ENCODE measurements around the gene GALNT14. TPM values are rescaled to one million over a fixed set of nuclear protein-coding genes. Genes with fewer than 3 reads are reported as not detected.
A peak's percentile ranks its signal among the peaks of the same experiment; 100 is the strongest.

The GALNT14 gene
- not detected in 2 replicates for total RNA-seq (2011; cell fraction: chromatin; rRNA removed; ENCODE audit: low replicate concordance)
- total RNA-seq (2011; cell fraction: nucleolus; rRNA removed) = not detected in 2 replicates
- total RNA-seq (2011; cell fraction: nucleoplasm; rRNA removed) = not detected in 2 replicates
- not detected in 2 replicates for total RNA-seq (2014; rRNA removed)
- not detected in 2 replicates for total RNA-seq (2014; rRNA removed; fragmentation: Illumina TruSeq; extraction: Trizol)
- not detected in 2 replicates for total RNA-seq (2015; rRNA removed; fragmentation: Illumina TruSeq; extraction: Trizol)
- not detected in 2 replicates for total RNA-seq (2021)
- not detected in 2 replicates for polyA plus RNA-seq (2011; rRNA removed)
- polyA plus RNA-seq (2011; cell fraction: cytosol; rRNA removed) = not detected in 2 replicates
- polyA plus RNA-seq (2011; cell fraction: nucleus; rRNA removed) = not detected in 2 replicates
- polyA plus RNA-seq (2012) = 0.08 and 0.14 TPM in 2 replicates
- not detected in 2 replicates for polyA plus RNA-seq (2014; fragmentation: Illumina TruSeq; extraction: Trizol)
- polyA plus RNA-seq (2014; fragmentation: Nextera tagmentation; extraction: Ambion mirVana) = under 1 TPM in 1 of 2 experiments, not detected in 1; 0.11 TPM
- not detected in 2 replicates for polyA plus RNA-seq (2014; rRNA removed)
- polyA minus RNA-seq (2011; rRNA and poly(A)+ RNA removed) = not detected in 2 replicates
- not detected in 2 replicates for polyA minus RNA-seq (2011; cell fraction: cytosol; rRNA and poly(A)+ RNA removed)
- polyA minus RNA-seq (2011; cell fraction: nucleus; rRNA and poly(A)+ RNA removed) = not detected in 2 replicates
- Bru-seq, nascent RNA = percentile 2 among the genes with signal in this experiment
- percentile 3 among the genes with signal in this experiment for BruChase-seq, experiment 1, labeled RNA remaining after a 2-hour chase
- percentile 1 among the genes with signal in this experiment for BruChase-seq, experiment 2, labeled RNA remaining after a 6-hour chase
- long read RNA-seq, experiment 1 = 0 reads
- long read RNA-seq, experiment 2, partial matches to known transcripts = 1 of 1 reads
- long read RNA-seq, experiment 2, other reads (novel, unspliced or antisense) = 0 of 1 reads
- long read RNA-seq, experiment 3 = 0 reads

DNA sequence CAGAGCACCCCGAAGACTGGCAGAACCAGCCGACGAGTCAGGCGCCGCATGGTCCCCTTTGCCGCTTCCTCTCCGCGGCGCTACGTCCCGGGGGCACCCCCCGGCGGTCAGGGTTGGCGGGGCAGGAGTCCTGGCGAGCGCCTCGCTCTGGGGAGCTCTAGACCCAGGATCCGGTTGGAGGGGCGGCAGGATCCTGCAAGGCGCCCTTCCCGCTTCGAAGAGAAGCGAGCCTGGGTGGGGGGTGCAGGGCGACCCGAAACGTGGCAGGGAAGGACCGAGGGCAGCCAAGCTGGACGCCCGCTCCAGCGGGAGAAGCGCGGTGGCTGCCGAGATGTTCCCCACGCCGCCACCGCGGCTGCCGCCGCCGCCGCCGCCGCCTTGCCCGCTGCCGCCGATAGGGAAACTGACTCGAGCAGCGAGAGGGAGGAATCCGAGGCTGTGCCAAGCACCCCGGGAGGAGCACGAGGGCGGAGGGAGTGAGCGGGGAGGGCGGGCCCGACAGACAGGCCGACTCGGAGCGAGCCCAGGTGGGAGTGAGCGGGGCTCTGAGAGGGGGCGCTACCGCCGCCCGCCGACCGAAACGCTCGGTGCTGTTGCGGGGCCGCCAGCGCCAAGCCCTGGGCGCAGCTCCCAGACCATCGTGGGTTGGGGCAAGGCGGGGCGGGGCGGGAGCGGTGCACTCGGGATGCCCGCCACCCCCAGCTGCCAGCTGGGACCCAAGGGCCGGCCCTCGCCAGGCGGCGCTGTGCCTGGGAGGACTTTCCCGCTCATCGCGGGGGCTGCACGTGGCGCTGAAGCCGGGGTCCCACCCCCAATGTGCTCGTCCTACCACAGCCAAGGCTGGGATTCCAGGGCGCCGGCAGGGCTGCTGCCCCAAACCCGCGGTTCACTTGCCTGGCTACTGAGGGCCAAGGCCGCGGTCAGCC is at the start of gene GALNT14:
Gene GALNT14 (minus strand): TSS at position 404 of the 926 bp plus-strand sequence. CDS start 354 bp downstream, at position 50.
- Histone ChIP-seq H3K79me2 (ENCODE audit: control insufficient read depth, insufficient read depth, low read length) (no peaks in the 10 kb centered on the region), H3K4me2 (ENCODE audit: insufficient read depth, low read length) (no peak within 1 kb of the TSS), H3K36me3 (ENCODE audit: control insufficient read depth, insufficient read depth, low read length) (no peaks in the 10 kb centered on the region), H4K20me1 (replicated peaks; ENCODE audit: control insufficient read depth, insufficient read depth, low read length) (no peaks in the 10 kb centered on the region), H3K4me1 (replicated peaks in 1 of 2; ENCODE audit: control insufficient read depth in 2 of 2, insufficient read depth in 2 of 2, low read length in 2 of 2) (no peaks in the 10 kb centered on the region; a peak in 1 of 5 replicates), H3K9me1 (ENCODE audit: control insufficient read depth, insufficient read depth, low read length) (no peaks in the 10 kb centered on the region), H3K9me3 (replicated peaks; ENCODE audit: control insufficient read depth, insufficient read depth, low read depth, low read length) (no peaks in the 10 kb centered on the region), H3K9ac (ENCODE audit: insufficient read depth in 1 of 2, low read depth in 2 of 2, low read length in 2 of 2) (no peak within 1 kb of the TSS), H3K4me3 (no peak within 1 kb of the TSS), H3K27ac (ENCODE audit: extremely low read depth, low read depth, low read length) (no peak within 1 kb of the TSS), H3K27me3 (ENCODE audit: control insufficient read depth in 2 of 2, insufficient read depth in 2 of 2, low read length in 2 of 2) (peaks cover 0 to 40% of the 10 kb centered on the region in 2 experiments; a peak in 4 of 5 replicates), H2AFZ (ENCODE audit: low read depth, low read length) (no peak within 1 kb of the TSS)
- FAIRE-seq = no peak
- DNase-seq (ENCODE audit: extremely low read depth in 1 of 4, low spot score in 3 of 4) = no peak
- ChIA-PET POLR2A (no interaction called here), CTCF (ENCODE audit: low intra/inter-chr PET ratio) (no interaction called here)
- intact Hi-C loops (cut with micrococcal nuclease) = no loop called here
- 26% methylated on average over 20 of the region's 95 CpGs for WGBS (ENCODE audit: insufficient coverage, low coverage, missing lambda C conversion rate)
- in situ Hi-C loops (cut with MboI) = no loop called here
- ATAC-seq = no peak
- BruUV-seq (replicated peaks) = no TSS peak
- TF ChIP-seq RAD21 (CRISPR knock-in tag; conservative IDR thresholded peaks at IDR 0.05 in 1 of 2, IDR thresholded peaks at IDR 0.05 in 1 of 2) (no peak), NFE2L1 (tag; IDR thresholded peaks at IDR 0.05; ENCODE audit: borderline replicate concordance, low read depth) (no peak), CTCF (IDR thresholded peaks at IDR 0.05 in 2 of 3, conservative IDR thresholded peaks at IDR 0.05 in 1 of 3; ENCODE audit: insufficient read depth in 2 of 3, low read depth in 1 of 3, low read length in 3 of 3) (peak in 1 of 3 experiments; percentile 17; a peak in 1 of 6 replicates), PRPF4 (IDR thresholded peaks at IDR 0.05; ENCODE audit: insufficient read depth, low read depth, low read length, poor library complexity, severe bottlenecking) (no peak), SIRT6 (IDR thresholded peaks at IDR 0.05; ENCODE audit: low read depth, low read length) (no peak), ZNF12 (CRISPR knock-in tag; IDR thresholded peaks at IDR 0.05) (no peak), BDP1 (IDR thresholded peaks at IDR 0.05; ENCODE audit: insufficient read depth, insufficient read length) (no peak), ELF4 (CRISPR knock-in tag; IDR thresholded peaks at IDR 0.05) (no peak), MEF2D (tag; conservative IDR thresholded peaks at IDR 0.05; ENCODE audit: low read depth) (no peak), E2F6 (IDR thresholded peaks at IDR 0.05; ENCODE audit: borderline replicate concordance in 1 of 2, extremely low read depth in 1 of 2, insufficient read depth in 1 of 2, insufficient read length in 1 of 2, low read depth in 1 of 2, low read length in 1 of 2, poor library complexity in 1 of 2, severe bottlenecking in 1 of 2) (peak in 1 of 2 experiments; percentile 70), BACH1 (tag; IDR thresholded peaks at IDR 0.05) (no peak)
